ENCODE results near the gene RNGTT.

GRCh38 chr6:88619951-88620350 lies 343.5 kb downstream of the RNGTT start:
- TF ChIP-seq, protein P1, sequence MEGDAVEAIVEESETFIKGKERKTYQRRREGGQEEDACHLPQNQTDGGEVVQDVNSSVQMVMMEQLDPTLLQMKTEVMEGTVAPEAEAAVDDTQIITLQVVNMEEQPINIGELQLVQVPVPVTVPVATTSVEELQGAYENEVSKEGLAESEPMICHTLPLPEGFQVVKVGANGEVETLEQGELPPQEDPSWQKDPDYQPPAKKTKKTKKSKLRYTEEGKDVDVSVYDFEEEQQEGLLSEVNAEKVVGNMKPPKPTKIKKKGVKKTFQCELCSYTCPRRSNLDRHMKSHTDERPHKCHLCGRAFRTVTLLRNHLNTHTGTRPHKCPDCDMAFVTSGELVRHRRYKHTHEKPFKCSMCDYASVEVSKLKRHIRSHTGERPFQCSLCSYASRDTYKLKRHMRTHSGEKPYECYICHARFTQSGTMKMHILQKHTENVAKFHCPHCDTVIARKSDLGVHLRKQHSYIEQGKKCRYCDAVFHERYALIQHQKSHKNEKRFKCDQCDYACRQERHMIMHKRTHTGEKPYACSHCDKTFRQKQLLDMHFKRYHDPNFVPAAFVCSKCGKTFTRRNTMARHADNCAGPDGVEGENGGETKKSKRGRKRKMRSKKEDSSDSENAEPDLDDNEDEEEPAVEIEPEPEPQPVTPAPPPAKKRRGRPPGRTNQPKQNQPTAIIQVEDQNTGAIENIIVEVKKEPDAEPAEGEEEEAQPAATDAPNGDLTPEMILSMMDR (conservative IDR thresholded peaks at IDR 0.05; ENCODE audit: low read length) = no peak
- TF ChIP-seq EZH2phosphoT487 (IDR thresholded peaks at IDR 0.05; ENCODE audit: borderline replicate concordance) = no peak

Measured in Loucy (cell line).